GM04504 (cell line): ENCODE data around the gene AGAP6.
"Not testable (repeated sequence)": the region's sequence is repeated elsewhere in the genome, so short reads cannot be mapped to it uniquely, and the experiment has no call there.

Source experiments
- DNase-seq: peaks from one replicate; pipeline ENCODE4 v3.0.0-alpha.2; 2012; ENCODE audit warnings: low read depth

The AGAP6 gene

DNA sequence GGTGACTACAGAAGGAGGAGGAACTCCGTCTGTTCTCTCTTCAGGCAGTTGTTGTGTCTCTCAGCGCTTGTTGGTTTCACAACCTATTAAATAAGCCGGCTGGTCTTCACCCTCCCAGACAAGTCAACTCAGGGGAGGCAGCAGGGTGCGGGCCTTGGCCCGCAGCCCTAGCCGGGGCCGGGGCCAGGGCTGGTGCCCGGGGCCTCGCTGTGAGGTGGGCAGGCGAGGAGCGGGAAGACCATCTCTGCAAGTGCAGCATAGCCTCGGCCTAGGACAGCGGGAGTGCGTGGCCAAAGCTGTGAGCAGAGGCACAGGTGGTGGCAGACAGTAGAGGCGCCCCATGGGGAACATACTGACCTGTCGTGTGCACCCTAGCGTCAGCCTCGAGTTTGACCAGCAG is at the start of gene AGAP6:
Gene AGAP6, plus strand, starts transcription at position 31 of the 400 bp plus-strand sequence. Its CDS starts 310 bp downstream, at position 341.
- not testable (repeated sequence) for DNase-seq

DNA sequence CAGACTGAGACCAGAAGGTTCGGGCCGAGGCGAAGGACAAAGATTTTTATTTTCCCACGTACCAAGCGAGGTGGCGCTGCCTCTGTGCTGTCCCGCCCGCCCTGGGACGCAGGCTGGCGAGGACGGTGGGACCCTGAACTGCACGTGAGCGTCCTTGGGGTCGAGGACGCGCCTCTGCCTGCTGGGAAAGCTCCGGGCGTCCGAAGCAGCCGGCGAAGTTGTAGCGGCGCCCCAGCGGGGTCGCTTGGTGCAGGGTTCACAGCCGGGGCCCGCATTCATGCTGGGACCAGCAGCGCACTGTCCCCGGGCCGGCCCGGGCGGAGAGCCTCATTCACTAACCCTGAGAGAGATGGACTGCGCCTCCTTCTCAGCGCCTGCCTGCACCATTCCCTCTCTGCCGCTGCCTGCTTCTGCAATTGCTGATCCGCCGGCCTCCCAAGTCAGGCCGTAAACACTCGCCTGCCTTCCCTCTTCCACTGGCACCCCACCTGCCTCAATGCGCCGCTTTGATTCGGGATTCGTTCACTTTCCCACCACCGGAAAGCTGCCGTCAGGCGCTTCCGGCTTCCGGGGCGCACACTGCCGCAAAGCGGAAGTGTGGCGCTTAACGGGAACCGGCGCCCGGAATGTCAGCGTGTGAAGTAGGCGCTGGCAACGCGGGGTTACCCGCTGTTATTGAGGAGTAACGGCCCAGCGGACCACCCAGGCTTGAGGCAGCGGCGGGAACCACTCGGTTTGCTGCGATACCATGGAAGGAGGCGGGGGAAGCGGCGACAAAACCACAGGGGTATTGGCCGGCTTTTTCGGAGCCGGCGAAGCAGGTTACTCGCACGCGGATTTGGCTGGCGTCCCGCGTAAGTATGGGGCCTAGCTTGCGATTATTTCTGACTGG is 46.5 kb upstream of the AGAP6 start, which contains the start of the genes PARG and TIMM23B:
Gene PARG, minus strand, starts transcription at position 581 of the 892 bp plus-strand sequence. Its CDS starts 302 bp downstream, at position 279.
Gene TIMM23B, plus strand, starts transcription at position 607 of the 892 bp plus-strand sequence. Its CDS starts 142 bp downstream, at position 749.
- peak; percentile 64 for DNase-seq

DNA sequence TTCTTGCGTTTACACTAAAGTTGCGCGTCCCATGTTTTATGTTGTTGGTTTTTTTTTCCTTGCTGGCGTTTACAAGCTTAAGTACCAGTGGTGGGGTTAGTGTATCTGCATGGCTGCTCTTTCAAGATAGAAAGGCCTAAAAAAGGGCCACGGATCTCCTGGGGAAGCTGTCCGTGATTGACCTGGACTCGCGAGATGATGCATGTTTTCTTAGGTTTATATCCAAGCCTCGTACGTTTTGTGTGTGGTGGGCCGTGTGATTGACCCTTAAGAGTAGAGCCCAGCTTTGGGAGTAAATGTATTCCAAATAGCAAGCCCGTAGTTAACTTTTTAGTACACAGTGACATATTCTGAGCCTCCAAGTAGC is 45.9 kb upstream of the AGAP6 start:
- not testable (repeated sequence) for DNase-seq

DNA sequence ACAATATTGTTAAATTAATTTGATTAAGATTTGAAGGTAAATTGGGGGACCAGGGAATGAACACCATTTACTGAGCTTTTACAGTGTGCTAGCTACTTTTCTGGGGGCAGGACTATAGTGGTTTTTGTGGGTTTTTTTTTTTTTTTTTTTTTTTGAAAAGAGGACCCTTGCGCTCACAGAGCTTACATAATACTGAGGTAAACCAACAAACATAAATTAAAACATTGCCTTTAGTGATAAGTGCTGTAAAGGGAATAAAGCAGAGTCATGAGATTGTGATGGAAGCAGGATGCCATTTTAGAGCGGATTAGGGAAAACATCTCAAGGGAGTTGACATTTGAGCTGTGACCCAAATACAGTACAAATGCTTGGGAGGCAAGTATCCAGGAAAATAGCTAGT is 44.6 kb upstream of the AGAP6 start:
- DNase-seq = not testable (repeated sequence)

DNA sequence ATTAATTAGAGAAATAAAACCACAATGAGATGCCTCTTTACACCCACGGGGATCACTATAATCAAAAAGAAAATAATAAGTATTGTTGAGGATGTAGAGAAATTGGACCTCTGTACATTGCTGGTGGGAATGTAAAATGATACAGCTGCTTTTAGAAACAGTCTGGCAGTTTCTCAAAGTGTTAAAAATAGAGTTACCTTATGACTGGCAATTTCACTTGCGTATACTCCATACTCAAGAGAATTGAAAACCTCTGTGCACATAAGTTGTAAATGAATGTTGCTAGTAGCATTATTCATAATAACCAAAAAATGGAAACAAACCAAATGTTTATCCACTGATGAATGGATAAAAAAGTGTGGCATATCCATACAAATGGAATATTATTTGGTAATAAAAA is 40.1 kb upstream of the AGAP6 start:
- not testable (repeated sequence) for DNase-seq

DNA sequence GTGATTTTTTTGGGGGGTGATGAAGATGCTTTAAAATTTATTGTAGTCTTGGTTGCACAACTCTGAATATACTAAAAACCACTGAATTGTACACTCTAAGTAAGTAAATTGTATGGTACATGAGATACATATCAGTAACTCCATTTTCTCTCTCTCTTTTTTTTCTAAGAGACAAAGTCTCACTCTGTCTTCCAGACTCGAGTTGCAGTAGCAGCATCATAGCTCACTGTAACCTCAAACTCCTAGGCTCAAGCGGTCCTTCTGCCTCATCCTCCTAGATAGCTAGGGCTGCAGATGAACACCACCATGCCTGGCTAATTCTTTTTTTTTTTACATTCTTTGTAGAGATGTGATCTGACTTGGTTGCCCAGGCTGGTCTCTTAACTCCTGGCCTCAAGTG is 39.5 kb upstream of the AGAP6 start:
- DNase-seq = not testable (repeated sequence)

DNA sequence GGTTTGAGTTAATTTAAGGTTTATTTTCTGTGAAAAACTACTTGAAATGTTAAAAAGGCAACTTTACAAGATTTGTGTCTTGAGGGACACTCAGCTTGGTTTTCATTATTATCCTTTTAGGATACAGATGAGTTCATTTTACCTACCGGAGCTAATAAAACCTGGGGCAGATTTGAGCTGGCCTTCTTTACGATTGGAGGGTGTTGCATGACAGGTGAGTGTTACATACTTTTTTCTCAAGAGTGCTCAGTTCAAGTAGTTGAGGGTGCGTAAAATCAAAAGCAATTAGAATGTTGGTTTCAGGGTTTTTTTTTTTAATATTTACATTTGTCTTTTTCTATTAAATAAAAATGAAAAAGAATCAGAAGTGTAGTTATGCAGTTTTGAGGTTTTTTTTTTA is 36.2 kb upstream of the AGAP6 start:
- DNase-seq = not testable (repeated sequence)

DNA sequence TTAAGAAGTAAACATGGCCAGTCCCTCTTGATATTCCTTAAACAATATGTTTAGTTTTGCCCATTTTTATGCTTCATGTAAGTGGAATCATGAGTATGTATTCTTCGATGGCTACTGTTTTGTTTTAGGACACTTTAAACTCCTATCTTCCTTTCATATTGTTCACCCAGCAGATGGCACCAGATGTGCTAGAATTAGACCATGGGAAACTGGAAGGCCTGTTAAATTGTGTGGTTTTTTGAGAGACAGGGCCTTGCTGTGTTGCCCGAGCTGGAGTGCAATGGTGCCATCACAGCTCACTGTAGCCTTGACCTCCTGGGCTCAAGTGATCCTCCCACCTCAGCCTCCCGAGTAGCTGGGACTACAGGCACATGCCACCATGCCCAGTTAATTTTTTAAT is 35.1 kb upstream of the AGAP6 start:
- DNase-seq = not testable (repeated sequence)

DNA sequence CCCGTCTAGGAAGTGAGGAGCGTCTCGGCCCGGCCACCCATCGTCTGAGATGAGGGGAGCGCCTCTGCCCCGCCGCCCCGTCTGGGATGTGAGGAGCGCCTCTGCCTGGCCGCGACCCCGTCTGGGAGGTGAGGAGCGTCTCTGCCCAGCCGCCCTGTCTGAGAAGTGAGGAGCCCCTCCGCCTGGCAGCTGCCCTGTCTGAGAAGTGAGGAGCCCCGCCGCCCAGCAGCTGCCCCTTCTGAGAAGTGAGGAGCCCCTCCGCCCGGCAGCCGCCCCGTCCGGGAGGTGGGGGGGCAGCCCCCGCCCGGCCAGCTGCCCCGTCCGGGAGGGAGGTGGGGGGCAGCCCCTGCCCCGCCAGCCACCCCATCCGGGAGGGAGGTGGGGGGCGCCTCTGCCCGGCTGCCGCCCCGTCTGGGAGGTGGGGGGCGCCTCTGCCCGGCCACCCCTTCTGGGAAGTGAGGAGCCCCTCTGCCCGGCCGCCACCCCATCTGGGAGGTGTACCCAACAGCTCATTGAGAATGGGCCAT is 17.8 kb upstream of the AGAP6 start:
- not testable (repeated sequence) for DNase-seq

DNA sequence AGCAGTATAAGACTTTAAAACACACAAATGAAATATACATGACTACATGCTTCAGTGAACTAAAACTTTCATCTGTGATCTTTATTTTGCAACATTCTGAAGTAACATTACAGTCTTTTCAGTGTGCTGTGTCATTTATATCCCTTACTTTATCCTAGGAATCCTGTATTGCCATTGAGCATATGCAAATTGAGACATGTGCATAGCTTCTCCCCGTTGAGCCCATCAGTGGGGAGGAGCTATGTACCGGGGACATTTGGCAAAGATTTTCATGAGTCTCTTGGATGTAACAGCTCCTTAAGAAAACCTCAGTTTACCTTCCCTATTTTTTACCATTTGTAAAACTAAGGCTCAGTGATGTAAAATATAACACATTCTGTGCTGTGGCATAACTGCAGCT is 16.7 kb upstream of the AGAP6 start:
- DNase-seq = not testable (repeated sequence)

DNA sequence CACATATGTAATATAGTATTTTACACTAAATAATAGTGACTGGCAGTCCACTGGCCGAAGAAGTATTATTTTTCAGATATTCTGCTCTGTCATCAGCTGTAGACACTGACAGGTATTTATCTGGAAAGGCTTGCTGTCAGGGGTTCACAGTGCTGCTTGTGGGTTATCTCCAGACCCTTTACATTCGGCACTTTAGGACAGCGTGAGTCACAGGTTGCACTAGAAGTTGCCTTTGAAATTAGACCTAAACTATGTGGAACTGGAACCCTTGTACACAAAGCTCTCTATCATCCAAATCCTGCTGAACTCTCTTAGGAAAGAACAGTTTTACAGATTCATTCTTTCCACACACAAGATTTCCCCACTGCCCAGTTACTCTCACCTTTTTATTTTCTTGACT is 16.1 kb upstream of the AGAP6 start:
- not testable (repeated sequence) for DNase-seq

DNA sequence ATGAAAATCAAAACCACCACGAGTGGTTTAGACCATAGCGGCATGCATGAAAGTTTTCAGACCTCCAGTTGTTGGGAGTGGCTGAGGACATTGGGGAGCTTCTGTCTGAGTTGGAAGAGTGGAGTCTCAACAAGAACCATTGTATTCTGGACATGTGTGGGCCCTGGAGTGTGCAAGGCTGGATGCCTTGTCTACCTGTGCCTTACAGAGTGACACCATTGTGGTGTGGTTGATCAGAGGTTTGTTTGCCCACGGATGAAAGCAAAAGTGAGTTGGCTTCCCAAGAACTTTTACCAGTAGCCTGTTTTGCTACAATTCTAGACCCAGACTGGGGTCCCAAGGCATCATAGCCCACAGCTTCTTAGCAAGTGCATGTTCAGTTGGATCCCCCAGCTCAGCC is 10.4 kb upstream of the AGAP6 start:
- not testable (repeated sequence) for DNase-seq

DNA sequence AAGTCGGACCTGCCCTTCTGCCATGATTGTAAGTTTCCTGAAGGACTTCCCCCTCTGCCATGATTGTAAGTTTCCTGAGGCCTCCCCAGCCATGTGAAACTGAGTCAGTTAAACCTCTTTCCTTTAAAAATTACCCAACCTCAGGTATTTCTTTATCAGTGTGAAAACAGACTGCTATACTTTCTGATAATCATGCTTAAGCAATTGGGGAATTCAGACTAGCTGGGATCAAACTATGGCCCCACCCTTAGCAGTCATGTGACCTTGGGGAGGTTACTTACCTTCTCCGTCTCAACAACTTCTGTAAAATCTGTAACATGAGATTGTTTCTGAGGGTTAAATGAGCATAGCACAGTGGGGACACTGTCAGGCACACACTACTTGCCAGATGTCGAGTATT is 999 bp upstream of the AGAP6 start:
- not testable (repeated sequence) for DNase-seq

DNA sequence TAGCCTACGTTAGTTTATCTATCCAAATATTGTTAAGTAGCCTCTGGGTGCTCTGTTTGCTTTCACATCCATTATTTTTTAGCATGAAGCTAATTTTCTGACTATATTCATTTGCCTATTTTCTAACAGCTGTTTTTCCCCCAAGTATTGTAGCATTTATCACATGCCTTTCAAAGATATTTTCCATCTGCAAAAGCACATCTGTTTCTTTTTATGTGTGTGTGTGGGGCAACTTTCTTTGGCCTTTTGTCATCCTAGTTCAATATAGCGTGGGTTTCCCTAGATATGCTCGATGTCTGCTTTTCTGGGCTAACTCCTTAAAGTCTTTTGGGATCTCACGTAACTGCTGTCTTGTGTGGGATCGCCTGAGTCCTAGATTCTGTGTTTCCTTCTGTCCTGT is 7.1 kb downstream of the AGAP6 start:
- not testable (repeated sequence) for DNase-seq

DNA sequence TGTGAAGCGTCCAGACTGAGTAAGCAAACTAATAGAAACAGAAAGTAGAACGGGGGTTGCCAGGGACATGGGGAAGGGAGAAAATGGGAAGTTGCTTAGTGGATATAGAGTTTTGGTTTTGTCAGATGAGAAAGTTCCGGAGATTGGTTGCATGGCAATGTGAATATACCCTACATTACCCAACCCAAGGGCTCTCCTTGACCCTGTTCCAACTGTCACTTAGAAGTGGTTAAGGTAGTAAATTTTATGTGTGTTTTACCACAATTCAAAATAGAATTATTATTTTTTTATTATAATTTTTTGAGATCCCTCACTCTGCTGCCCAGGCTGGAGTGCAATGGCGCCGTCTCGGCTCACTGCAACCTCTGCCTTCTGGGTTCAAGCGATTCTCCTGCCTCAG is 25.8 kb downstream of the AGAP6 start:
- DNase-seq = not testable (repeated sequence)

DNA sequence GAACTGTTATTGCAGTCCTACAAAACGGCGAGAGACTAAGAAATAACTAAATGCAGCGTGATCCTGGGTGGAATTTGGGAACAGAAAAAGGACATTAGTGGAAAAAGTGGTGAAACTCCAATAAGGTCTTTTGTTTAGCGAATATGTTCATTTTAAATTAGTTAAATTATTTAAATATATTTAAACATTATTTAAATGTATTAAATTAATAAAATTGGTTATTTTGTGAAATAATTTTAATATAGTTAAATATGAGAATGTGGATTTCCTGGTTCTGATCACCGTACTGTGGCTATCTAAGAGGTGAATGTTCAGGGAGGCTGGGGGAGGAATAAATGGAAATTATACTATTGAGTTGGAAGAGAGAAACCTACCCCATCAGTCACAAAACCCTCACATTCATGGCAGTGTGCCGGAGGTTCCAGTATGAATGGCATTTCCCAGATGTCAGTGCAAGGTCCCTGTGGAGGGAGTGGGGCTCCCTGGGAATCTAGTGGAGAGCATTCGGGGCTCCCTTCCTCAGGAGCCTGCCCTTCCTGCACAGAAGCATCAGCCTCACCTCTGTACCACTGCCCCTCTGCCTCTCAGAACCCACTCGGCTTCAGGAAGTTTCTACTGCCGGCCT is 27.5 kb downstream of the AGAP6 start:
- not testable (repeated sequence) for DNase-seq

DNA sequence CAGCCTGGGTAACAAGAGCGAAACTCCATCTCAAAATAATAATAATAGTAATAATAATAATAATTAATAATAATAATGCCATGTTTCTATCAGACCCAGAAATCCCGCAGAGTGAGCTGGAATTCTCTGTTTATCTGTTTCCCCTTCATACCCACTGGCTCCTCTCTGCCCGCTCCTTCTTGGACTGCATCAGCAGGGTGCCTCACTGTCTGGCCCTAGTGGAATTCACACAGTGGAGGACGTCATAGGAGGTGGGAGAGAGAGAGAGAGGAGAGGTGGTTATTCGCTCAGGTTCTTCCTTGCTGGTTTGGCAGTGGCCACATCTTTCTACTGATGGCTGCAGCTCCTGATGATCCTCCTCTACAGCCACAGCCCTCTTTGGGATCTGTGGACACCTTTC is 28.7 kb downstream of the AGAP6 start:
- not testable (repeated sequence) for DNase-seq

DNA sequence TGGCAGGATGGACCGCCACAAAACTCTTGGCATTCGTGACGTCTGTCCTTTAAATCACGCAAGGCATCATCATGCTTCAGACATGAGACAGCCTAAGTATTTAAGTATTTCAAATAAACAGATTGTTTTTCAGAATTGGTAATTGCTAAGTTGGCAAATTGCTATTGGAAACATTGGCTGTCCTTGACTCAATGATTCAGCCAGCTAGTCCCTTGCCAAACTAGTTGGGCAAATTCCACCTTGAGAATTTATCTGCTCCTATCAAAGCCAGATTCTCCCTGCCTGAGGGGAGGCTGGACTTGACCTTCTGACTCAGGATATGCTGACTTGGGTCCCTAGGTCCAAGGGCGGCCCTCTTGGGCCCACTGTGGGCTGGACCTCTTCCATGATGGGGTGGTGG is 29.4 kb downstream of the AGAP6 start:
- DNase-seq = peak; percentile 3

DNA sequence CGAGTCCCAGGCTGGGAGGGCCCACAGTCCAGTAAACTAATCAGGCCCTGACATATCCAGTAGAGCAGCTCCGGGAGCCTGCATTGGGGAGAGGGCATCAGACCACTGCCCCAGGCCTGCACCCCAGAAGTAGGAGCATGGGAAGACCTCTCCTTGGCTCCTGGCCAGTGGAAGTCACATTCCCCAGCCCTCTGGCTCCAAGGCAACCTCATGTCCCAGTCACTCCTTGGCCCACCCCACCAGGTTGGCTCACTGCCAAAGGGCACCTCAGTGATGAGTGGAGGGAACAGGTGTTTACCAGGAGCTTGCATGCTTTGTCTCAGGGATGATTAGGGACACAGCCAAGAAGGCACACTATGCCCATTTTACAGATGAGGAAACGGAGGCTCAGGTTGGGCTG is 31.1 kb downstream of the AGAP6 start:
- not testable (repeated sequence) for DNase-seq

DNA sequence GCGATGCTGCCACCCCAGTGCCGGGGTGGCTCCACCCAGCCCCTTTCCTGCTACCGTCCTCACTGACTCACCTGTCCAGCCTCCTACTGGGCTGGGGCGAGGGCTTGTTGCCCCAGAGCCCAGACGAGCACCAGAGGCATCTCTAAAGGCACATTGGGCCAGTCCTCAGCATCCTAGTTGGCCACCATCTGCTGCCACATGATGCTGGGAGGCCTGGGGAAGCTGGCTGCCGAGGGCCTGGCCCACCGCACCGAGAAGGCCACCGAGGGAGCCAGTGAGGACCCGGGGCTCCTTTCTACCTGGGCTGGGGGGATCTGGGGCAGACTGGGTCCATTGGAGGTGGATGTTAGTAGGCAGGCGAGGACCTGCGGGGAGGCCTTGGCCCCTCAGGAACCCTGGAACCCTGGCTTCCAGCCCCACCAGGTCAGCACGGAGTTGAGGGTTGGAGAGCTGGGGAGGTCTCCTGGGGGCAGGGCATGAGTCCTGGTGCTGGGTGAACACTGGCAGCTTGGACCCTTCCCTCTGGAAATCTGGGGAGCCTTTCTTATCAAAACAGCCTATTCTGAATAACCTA is 32.3 kb downstream of the AGAP6 start:
- DNase-seq = not testable (repeated sequence)

DNA sequence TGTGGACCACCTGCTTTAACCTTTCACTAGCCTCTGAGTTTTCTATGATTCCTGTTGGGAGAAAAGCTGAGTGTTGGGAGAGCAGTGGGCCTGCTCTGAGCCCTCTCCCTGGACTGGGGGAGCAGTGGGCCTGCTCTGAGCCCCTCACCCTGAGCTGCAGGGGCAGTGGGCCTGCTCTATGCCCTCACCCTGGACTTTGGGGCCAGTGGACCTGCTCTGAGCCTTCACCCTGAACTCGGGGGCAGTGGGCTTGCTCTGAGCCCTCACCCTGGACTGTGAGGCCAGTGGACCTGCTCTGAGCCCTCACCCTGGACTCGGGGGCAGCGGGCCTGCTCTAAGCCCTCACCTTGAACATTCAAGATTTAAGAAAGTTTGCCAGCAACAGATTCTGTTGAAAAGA is 33.4 kb downstream of the AGAP6 start:
- DNase-seq = no peak

DNA sequence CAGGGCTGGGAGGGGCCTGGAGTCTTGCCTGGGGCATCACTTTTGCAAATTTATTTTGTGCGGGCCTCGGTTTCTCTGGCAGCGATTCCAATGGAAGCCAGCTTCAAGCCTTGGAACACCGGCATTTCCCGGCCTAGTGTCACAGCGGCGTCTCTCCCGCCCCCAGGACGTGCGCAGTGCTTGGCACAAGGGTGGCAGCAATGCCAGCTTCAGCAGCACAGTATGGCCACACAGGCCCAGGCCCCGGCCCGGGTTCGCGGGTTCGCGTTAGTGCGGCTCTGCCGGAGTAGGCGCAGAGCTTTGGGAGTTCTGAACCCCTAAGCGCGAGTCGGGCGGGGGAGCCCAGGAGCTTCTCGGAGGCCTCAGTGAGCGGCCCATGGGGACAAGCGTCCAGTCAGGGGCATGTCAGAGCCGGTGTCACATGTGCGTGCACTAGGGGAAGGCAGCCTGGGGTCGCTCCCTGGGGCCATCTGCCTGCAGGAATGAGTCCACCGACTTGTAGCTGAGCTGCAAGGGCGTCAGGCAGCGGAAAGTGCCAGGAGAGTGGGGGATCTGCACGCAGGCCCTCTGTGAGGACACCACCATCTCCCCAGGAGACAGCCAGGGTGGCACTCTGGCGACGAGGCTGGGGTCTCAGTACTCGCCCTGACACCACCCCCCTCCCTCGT is 36.6 kb downstream of the AGAP6 start:
- not testable (repeated sequence) for DNase-seq
